ENCODE measurements around the gene F12. TPM values are rescaled to one million over a fixed set of nuclear protein-coding genes. Genes with fewer than 3 reads are reported as not detected.

The F12 gene
- total RNA-seq, 1 experiment from 2014 or later = 2.4 TPM

DNA sequence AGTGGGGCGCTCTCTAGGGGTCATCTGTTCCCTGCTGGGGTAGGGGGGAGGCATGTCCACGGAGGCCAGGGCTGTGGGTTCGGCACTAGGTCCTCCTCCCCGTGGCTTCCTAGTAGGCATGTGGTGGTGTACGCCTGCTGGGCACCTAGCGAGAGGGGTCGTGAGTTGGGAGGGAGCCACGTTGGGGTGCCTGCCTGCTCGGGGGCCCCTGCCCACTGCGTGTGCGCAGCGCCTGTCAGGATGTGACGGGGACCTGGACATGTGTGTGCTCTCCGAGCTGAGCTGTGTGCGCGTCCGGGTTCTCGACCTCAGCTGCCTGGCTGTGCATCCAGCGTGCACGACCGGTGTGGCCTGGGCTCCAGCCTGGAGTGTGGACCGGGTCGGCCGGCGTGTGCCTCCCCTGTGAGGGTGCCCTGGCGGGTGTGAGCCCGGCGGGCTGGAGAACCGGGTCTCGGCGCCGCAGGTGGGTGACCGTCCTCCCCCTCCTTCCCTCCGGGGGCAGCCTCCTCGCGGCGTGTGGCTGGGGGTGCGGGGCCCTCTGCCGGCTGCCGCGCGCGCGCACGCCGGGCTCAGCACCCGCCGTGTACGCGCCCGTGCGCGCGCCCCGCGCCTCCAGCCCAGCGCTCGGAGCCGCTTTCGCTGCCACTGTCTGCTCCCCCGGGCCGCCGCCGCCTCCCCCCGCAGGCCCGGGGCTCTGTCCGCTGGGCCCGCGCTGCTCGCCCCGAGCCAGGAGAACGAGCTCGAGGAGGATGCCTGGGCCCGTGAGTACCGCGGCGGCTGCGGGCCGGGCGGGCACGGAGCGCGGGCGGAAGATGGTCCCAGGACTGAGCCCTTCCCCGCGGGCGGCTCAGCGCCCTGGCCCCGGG is 37.1 kb upstream of the F12 start, which contains the start of gene PRR7:
Gene PRR7 (plus strand): TSS at position 615 of the 866 bp plus-strand sequence. CDS start 8,254 bp downstream, outside the sequence.
- peak; percentile 63 for DNase-seq (ENCODE audit: low read depth)

DNA sequence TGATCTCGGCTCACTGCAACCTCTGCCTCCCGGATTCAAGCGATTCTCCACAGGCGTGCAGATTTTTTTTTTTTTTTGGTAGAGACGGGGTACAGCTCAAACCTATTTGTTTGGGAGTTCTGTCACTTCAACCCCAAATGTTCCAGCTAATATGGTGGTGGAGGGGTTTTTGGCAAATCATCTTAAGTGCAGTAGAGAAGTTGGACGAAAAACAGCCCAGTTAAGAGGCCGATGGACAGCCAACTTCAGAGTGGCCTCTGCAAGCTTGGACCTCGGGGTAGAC is 36.5 kb upstream of the F12 start:
- DNase-seq (ENCODE audit: low read depth) = no peak

DNA sequence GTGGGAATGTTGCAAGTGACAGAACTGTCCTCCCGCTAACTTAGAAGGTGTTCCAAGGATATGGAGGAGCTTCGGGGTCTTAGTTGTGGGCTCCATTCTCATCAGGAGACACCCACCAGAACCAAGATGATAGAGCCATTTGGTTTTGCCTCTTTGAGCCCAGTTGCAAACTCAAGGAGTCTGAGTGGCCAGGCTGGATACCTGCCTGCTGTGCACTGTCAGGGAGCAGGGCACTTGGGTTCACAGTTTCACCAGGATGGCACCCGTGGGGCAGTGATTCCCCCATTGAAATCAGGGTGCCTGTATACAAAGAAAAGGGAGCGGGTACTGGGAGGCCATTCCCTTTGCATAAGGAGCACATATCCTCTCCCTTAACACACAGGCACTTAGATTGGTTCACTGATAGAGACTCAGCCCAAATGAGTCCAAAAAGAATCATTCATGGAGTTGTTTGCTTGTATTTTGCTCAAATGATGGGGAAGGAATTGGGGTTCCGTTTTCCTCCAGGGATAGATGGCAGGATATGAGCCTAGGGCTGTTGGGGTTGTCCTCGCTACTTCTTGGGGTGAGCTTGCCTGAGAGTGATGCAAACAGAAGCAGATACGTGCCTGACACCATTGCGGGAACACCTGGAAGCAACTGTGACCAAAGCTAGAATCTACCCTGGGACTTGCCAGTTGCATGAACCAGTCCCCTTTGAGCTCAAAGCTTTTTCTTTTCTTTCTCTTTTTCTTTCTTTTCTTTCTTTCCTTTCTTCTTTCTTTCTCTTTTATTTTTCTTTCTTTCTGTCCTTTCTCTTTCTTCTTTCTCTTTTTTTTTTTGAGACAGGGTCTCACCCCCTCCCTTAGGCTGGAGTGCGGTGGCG is 35.9 kb upstream of the F12 start:
- no peak for DNase-seq (ENCODE audit: low read depth)

DNA sequence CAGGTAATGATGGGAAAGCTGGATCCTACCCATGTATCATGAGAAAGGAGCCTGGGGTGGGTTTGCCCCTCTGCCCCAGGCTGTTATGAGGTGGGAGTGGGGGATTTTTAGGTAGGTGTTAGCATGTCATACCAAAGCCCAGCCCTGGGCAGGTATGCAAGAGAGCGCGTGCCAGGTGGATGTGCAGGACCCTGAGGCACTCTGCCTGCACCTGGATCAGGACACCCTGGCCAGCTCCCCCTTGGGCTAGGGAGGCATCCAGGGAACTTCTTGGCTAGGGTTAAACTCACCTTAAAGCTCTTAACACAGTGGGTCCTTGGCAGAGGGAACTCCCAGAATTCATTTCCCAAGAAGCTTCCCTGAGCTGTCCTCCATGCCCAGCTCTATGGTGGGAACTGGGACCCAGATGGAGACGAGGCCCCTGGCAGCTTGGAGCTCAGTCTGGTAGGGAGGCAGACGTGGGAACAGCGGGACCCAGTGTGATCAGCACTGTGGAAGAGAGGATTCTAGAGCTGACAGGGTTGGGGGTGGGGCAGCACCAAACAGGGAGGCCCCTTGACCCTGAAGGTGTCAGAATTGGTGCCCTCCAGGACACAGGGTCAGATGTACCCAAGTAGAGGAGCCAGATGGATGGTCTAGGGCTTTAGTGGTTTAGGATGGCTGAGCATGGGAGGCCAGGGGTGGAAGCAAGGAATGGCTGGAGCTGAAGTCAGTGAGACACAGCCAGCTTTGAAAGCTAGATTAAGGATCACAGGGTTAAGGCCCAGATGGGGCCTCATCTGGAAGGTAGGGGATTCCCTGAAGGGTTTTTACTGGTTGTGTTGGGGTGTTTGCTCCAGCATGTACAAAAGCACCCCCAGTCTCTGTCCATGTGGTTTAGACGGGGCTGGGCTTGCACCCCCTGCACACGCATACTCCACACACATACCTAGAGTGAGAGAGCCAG is 35.0 kb upstream of the F12 start:
- DNase-seq (ENCODE audit: low read depth) = no peak

DNA sequence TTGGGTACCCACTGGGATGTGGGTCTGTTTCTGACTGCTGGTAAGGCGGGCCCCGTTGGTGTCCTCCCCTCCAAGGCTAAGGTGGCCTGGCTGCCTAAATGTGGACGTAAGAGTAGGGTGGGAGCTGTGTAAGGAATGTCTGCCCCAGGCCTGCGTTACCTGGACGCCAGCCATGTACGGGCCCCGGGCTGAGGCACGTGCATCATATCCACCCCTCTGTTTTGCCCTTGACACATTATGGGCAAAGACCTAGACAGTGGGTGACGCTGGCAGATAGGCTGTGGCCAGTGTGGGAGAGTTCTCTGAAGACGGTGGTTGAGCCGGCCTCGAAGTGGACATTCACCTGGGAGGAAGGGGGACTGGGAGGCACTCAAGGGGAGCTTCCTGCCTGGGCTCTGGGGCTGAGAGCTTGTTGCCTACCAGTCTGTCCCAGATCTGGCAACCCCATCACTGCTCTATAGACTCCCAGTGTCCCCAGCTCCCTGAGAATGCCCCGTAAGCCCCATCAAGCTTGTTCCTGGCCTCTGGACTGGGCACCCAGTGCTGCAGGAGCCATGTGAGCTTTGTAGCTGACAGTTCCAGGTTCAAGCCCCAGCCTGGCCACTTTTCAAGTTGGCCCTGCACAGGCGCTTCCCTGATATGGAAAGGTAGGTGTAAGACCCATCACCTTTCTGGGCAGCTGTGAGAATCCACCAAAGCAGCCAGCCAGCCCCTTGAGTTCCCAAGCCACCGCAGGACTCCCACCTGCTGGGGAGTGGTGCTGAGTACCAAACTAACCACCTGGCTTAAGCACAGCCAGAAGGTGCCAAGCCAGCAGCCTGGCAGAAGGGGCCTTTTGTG is 34.0 kb upstream of the F12 start:
- no peak for DNase-seq (ENCODE audit: low read depth)

DNA sequence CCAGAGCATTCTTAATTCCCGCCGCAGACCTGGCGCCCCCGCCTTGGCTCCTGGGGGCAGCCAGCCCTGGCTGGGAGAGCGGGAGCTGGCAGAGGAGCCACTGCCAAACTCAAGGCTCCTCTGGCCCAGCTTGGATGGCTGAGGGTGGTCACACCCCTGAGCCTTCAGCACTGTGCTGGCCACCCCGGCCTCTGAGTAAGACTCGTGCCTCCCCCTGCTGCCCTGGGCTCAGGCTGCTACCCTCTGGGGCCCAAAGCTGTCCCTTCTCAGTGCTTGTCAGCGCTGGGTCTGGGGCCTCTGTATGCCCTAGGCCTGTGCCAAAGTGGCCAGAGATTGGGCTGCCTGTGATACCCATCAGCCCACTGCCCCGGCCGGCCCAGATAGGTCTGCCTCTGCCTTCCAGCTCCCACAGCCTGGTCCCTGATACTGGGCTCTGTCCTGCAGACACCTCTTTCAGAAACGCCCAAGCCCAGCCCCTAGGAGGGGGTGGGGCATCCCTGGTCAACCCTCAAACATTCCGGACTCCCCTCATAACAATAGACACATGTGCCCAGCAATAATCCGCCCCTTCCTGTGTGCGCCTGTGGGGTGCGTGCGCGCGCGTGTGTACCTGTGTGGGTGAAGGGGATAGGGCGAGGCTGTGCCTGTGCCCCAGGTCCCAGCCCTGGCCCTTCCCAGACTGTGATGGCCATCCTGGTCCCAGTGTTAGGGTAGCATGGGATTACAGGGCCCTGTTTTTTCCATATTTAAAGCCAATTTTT is 32.9 kb upstream of the F12 start:
- DNase-seq (ENCODE audit: low read depth) = no peak

DNA sequence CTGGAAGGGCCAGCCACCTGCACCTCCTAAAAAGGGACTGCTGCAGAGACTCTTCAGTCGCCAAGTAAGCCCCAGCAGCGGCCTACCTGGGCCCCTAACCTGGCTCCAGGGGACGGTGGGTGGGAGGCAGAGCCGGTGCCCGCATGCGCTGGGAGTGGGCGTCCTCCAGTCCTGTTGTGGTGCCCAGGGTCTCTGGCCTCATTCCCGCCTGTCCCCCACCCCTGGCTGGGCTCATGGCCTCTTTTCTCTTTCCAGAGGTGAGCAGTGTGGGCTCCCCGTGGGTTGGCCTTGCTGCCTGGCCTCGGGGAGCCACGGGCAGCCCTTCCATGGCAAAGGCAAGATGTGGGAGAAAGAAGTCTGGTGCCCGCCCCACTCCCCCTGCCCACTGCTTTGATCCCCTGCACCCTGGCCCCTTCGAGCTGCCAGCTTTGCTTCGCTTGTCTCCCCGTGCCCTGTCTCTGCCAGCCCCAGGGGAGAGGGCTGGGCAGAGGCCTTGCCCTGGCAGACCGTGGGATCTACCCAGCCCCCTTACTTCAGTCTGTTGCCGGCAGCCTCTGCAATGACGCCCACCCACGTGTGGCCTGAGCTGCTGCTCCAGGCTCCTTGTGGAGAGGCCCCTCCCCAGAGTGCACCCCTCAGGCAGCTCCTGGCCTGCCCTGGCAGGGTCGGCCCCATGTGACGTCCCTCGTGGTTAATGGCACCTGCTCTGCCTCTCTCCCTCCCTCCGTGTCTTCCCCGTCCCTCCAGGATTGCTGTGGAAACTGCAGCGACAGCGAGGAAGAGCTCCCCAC is 31.8 kb upstream of the F12 start:
- DNase-seq (ENCODE audit: low read depth) = no peak

DNA sequence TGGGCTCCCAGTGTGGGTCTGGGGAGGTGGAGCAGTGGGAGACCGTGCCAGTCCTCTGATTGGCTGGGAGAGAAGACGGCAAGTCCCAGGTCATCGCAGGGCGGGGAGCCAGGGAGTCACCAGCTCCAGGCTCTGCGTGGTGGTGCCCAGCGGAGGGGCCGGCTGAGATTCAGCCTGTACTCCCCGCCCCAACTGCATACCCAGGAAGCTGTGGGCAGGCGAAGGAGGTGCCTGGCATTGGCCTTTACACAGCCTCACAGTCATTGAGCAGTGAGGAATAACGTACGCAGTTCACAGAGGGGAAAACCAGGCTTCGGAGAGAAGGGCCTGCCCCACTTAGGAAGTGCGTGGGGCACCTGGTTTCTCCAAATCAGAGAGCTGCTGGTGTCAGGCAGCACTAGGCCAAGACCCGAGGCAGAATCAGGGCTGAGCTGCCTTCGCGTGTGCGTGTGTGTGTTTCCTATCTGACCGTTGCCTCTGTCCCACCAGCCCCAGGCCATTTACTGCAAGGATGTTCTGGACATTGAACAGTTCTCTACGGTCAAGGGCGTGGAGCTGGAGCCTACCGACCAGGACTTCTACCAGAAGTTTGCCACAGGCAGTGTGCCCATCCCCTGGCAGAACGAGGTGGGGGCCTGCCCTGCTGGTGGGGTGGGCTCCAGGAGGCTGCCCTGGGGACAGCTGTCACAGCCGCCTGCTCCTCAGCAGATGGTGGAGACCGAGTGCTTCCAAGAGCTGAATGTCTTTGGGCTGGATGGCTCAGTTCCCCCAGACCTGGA is 31.0 kb upstream of the F12 start:
- DNase-seq (ENCODE audit: low read depth) = no peak

DNA sequence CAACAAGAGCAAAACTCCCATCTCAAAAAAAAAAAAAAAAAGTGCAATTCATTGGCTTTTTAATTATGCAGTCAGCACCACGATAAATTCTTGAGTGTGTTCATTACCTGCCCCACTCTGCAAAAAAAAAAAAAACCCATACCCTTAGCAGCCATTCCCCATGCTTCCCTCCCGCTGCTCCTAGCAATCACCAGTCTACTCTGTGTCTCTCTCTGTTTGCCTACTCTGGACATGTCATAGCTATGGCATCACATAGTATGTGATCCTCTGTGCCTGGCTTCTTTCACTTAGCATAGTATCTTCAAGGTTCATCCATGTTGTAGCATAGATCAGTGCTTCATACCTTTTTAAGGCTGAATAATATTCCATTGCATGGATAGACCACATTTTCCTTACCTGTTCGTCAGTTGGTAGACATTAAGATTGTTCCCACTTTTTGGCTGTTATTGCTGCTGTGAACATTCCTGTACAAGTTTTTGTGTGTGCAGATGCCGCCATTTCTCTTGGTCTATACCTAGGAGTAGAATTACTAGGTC is 30.2 kb upstream of the F12 start:
- DNase-seq (ENCODE audit: low read depth) = no peak

DNA sequence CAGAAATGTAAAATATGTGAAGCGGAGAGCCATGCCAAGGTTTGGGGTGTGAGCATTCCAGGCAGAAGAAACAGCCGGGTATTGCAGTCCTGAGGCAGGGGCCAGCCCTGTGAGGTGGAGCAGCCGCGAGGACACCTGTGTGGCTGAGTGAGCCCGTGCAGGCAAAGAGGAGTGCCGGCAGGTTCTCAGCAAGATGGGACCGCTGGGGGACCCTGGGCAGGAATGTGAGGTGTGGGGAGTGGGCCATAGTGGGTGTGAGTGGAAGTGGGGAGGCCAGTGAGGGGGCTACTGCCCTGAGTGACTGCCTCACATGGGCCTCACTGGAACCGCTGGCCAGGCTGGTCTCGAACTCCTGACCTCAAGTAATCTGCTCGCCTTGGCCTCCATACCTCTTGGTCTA is 29.1 kb upstream of the F12 start:
- DNase-seq (ENCODE audit: low read depth) = no peak

DNA sequence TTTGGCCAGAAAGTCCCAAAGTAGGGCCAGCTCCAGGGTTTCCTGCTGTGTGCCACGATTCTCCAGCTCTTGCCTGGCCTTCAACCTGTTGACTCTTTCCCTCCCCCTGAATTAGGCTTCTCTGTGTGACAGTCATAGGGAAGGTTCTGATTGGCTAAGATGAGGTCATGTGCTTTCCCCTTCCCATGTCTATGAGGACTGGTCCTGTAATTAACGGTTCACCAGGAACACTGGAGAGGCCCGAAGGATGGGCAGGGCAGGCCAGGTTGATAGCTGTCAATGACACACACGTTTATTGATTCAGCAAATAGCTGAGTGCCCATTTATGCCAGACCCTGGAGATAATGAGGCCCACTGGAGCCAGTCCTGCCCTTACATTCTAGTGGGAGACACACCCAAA is 28.3 kb upstream of the F12 start:
- DNase-seq (ENCODE audit: low read depth) = no peak

DNA sequence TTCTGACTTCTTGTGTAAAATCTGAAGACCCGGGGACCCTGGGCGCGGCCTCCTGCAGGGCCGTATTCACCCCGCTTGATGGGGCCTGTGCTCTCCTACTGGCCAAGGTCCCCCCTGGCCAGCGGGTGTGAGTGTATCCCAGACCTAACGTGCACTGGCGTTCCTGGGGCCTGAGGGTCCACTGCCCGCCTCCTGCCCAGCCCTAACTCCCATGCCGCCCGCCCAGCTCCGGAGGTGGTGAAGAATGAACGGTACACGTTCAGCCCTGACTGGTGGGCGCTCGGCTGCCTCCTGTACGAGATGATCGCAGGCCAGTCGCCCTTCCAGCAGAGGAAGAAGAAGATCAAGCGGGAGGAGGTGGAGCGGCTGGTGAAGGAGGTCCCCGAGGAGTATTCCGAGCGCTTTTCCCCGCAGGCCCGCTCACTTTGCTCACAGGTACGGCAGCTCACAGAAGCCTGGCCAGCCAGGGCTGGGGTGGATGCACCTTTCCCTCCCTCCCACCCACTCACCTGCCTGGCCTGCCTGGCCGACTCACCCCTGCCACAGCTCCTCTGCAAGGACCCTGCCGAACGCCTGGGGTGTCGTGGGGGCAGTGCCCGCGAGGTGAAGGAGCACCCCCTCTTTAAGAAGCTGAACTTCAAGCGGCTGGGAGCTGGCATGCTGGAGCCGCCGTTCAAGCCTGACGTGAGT is 26.6 kb upstream of the F12 start:
- no peak for DNase-seq (ENCODE audit: low read depth)

DNA sequence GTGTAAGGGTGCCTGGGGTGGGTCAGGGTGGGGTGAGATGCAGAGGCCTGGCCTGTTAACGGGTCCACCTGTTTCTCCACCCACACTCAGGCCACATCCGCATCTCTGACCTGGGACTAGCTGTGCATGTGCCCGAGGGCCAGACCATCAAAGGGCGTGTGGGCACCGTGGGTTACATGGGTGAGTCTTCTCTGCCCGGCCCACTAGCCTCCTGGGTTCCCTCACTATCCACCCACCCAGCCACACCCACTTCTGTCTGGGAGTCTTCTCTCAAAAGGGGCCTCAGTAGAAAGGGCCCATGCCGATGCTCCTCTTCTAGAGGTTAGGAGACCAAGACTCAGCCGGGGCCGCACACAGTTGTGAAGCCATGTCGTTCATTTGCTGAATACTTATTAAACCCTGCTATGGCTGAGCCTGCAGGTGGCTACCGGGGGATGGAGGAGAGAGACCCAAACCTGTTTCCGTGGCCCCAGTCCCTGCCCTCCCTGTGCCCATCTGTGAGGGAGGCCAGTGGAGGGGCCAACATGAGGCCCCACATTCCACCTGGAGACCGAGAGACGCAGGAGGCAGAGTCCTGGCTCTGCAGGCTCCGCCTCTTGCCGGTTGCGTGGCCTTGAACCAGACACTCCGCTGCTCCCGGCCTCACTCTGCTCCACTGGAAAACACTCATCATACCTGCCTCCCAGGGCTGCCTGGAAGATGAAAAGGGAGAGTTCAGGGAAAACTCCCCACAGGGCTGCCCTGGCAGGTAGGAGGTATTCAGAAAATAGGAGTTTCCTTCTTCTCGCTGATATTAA is 25.8 kb upstream of the F12 start:
- no peak for DNase-seq (ENCODE audit: low read depth)

DNA sequence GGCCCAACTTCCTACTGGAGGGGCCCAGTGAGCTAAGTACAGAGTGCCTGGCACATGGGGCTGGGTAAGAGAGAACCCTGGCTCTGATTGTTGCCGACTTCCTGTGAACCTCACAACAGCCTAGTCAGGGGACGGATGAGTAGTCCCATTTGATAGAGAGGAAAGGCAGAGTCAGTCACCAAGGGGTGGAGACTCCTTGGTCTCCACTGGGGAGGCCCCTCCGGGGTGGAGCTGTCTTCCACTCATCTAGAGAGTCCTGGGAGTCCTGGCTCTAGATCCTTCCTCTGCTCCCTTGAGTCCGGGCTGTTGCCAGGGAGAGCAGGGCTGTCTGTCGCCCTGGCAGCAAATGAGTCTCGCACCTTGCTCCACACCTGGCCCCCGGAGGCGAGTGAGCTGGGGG is 25.1 kb upstream of the F12 start:
- DNase-seq (ENCODE audit: low read depth) = no peak

DNA sequence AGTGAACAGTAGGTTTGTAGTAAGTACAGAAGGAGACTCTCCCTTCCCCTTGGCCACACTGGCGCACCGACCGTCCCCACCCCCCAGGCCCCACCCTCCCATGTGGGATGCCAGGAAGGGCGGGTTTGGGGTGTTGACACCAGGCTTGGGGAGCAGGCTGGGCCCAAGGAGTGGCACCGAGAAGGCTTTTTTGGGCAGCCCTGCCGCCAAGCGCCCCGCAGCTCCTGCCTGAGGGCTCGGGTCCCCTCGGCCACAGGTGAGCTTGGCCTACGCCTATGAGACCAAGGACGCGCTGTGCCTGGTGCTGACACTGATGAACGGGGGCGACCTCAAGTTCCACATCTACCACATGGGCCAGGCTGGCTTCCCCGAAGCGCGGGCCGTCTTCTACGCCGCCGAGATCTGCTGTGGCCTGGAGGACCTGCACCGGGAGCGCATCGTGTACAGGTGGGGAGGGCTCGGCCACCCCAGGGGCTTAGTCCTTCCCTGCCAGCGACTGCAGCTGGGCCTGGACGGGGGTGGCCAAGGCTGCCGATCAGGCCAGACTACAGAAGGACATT is 24.4 kb upstream of the F12 start:
- DNase-seq (ENCODE audit: low read depth) = no peak

DNA sequence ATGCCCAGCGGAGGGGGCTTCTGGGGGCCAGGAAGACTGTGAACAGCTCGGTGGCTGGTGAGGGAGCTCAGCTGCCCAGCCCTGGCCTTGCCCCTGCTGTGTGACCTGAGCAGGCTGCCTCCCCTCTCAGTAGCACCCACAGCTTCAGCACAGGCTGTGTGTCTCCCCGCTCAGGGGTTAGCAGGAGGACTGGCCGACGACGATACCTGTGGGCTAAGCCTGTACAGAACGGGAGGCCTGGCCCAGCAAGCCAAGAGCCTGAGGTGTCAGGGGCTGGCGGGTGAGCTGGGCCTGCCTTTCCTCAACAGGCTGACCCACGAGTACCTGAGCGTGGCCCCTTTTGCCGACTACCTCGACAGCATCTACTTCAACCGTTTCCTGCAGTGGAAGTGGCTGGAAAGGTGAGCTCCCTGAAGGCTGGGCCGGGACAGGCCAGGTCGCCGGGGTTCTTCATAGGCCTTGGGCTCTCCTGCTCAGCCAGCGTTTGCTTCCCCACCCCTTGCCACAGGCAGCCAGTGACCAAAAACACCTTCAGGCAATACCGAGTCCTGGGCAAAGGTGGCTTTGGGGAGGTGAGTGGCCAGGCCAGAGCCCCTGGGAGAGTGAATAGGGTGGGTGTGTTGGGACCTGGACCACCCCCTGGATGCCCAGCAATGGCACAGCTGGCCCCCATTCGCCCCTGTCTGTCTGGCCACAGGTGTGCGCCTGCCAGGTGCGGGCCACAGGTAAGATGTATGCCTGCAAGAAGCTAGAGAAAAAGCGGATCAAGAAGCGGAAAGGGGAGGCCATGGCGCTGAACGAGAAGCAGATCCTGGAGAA is 23.7 kb upstream of the F12 start:
- DNase-seq (ENCODE audit: low read depth) = no peak

Data from M059J (cell line).